CD14-positive monocyte (primary cell): Measurements from ENCODE around the gene AFF3. TPM values are rescaled to one million over a fixed set of nuclear protein-coding genes. Genes with fewer than 3 reads are reported as not detected.

Experiments
- DNase-seq, 3 donors: peaks; one replicate each; pipeline ENCODE4 v3.0.0-alpha.2; 2011 to 2022
- H2AFZ ChIP-seq: 2 replicates; pipeline ENCODE4 v1.6.0; 2012; ENCODE audit warnings: mild to moderate bottlenecking, low read depth, low read length, inconsistent platforms; ENCODE audit not compliant: insufficient read depth, poor library complexity, severe bottlenecking
- H3K27ac ChIP-seq, 2 donors: 1 replicate in 1 of 2; 2 replicates in 1 of 2; pipeline ENCODE4 v1.5.1; 2012 to 2013; ENCODE audit warnings: low read length in 2 of 2, control low read depth in 1 of 2, inconsistent platforms in 1 of 2, low read depth in 1 of 2, mild to moderate bottlenecking in 1 of 2
- H3K27me3 ChIP-seq, 2 donors: one replicate each; pipeline versions ENCODE4 v1.6.0 to v1.6.1; 2011 to 2013; ENCODE audit warnings: low read length in 2 of 2; ENCODE audit not compliant: control insufficient read depth in 2 of 2, insufficient read depth in 2 of 2
- H3K36me3 ChIP-seq, 2 donors: replicated peaks in 1 of 2; 1 replicate in 1 of 2; 2 replicates in 1 of 2; pipeline versions ENCODE4 v1.5.1 to v1.6.1; 2012 to 2013; ENCODE audit warnings: low read length in 2 of 2, control low read depth in 1 of 2, inconsistent platforms in 1 of 2, mild to moderate bottlenecking in 1 of 2; ENCODE audit not compliant: insufficient read depth in 2 of 2, control insufficient read depth in 1 of 2
- H3K4me1 ChIP-seq, 2 donors: 1 replicate in 1 of 2; 2 replicates in 1 of 2; pipeline versions ENCODE4 v1.5.1 to v1.6.1; 2012 to 2013; ENCODE audit warnings: low read length in 2 of 2, control low read depth in 1 of 2, inconsistent platforms in 1 of 2, mild to moderate bottlenecking in 1 of 2, moderate library complexity in 1 of 2; ENCODE audit not compliant: insufficient read depth in 2 of 2, control insufficient read depth in 1 of 2
- H3K4me2 ChIP-seq: replicated peaks from 2 replicates; pipeline ENCODE3; 2012; ENCODE audit warnings: low read length, moderate library complexity, mild to moderate bottlenecking; ENCODE audit not compliant: poor library complexity, severe bottlenecking; ENCODE audit errors: extremely low read depth
- H3K4me3 ChIP-seq, 3 experiments: fragments of 200-600 bp in 1 of 3; sonication (generic) in 1 of 3; replicated peaks in 1 of 3; 1 replicate in 2 of 3; 2 replicates in 1 of 3; pipeline ENCODE4 v1.5.1; 2011 to 2013; ENCODE audit warnings: low read length in 3 of 3, mild to moderate bottlenecking in 3 of 3, control low read depth in 2 of 3, low read depth in 2 of 3, inconsistent platforms in 1 of 3, moderate library complexity in 1 of 3
- H3K79me2 ChIP-seq: 2 replicates; pipeline ENCODE4 v1.6.0; 2012; ENCODE audit warnings: mild to moderate bottlenecking, control low read depth, inconsistent platforms, low read length, moderate library complexity; ENCODE audit not compliant: insufficient read depth
- H3K9ac ChIP-seq: 2 replicates; pipeline ENCODE4 v1.6.0; 2017; ENCODE audit warnings: low read length, mild to moderate bottlenecking; ENCODE audit not compliant: insufficient read depth, poor library complexity, severe bottlenecking
- H3K9me3 ChIP-seq, 2 donors: replicated peaks in 1 of 2; 1 replicate in 1 of 2; 2 replicates in 1 of 2; pipeline versions ENCODE4 v1.5.1 to v1.6.1; 2012 to 2013; ENCODE audit warnings: low read length in 2 of 2, control low read depth in 1 of 2; ENCODE audit not compliant: control insufficient read depth in 1 of 2, insufficient read depth in 1 of 2
- H4K20me1 ChIP-seq: 2 replicates; pipeline ENCODE4 v1.6.0; 2012; ENCODE audit warnings: mild to moderate bottlenecking, low read length, control low read depth, moderate library complexity; ENCODE audit not compliant: insufficient read depth
- H3K27ac Mint-ChIP-seq, 7 donors: one replicate each; pipeline ENCODE4 v1.8.0; 2020; ENCODE audit warnings: mild to moderate bottlenecking in 7 of 7, mixed read lengths in 7 of 7, moderate library complexity in 6 of 7, inconsistent platforms in 2 of 7
- H3K27me3 Mint-ChIP-seq, 3 donors: one replicate each; pipeline ENCODE4 v1.8.0; 2021 to 2022; ENCODE audit warnings: low read depth in 3 of 3, mild to moderate bottlenecking in 3 of 3, mixed read lengths in 3 of 3, moderate library complexity in 3 of 3, inconsistent platforms in 1 of 3
- H3K36me3 Mint-ChIP-seq, 2 donors: one replicate each; pipeline ENCODE4 v1.8.0; 2020; ENCODE audit warnings: mixed read lengths in 2 of 2, inconsistent platforms in 1 of 2, mild to moderate bottlenecking in 1 of 2
- H3K4me1 Mint-ChIP-seq: one replicate; pipeline ENCODE4 v1.8.0; 2020; ENCODE audit warnings: mild to moderate bottlenecking, mixed read lengths
- H3K4me3 Mint-ChIP-seq, 2 donors: one replicate each; pipeline ENCODE4 v1.8.0; 2020; ENCODE audit warnings: mild to moderate bottlenecking in 2 of 2, mixed read lengths in 2 of 2, moderate library complexity in 1 of 2
- H3K9me3 Mint-ChIP-seq, 7 donors: one replicate each; pipeline ENCODE4 v1.8.0; 2020 to 2022; ENCODE audit warnings: mixed read lengths in 7 of 7, mild to moderate bottlenecking in 6 of 7, moderate library complexity in 6 of 7, inconsistent platforms in 2 of 7
- WGBS: methylation state at CpG from one replicate; pipeline ENCODE4 v1.1.5; 2013; ENCODE audit warnings: missing lambda C conversion rate; ENCODE audit not compliant: insufficient coverage; 5-methylcytosine and 5-hydroxymethylcytosine counted together
- intact Hi-C, 2 donors: fragments of 100-400 bp; cut with micrococcal nuclease; formaldehyde crosslinking; loops; one replicate each; pipeline versions ENCODE4 v1.15.0 to v1.15.1; 2023
- polyA plus RNA-seq, 3 donors: library from polyadenylated mRNA; depleted of rRNA in 1 of 3; unstranded in 2 of 3; stranded (reverse) in 1 of 3; fragments of 300-500 nt in 2 of 3; fragments of >200 nt in 1 of 3; fragmentation: Illumina TruSeq in 2 of 3; gene quantifications; 1 replicate in 2 of 3; 2 replicates in 1 of 3; pipeline ENCODE4 v1.2.3, GENCODE V29; 2012 to 2021
- TF ChIP-seq, protein P1 (sequence below): fragments of 200-600 bp; IDR thresholded peaks from one replicate; pipeline ENCODE4 v1.8.0; 2022; ENCODE audit warnings: antibody characterized with exemption, mild to moderate bottlenecking

AFF3 gene
- polyA plus RNA-seq, 3 donors = 0.17 to 4.1 (median 0.49) TPM

- no peak overlapping the region for H3K27ac Mint-ChIP-seq
Observed at GRCh38 chr2:100070078-100070477, 72.3 kb downstream of the AFF3 start.

DNA sequence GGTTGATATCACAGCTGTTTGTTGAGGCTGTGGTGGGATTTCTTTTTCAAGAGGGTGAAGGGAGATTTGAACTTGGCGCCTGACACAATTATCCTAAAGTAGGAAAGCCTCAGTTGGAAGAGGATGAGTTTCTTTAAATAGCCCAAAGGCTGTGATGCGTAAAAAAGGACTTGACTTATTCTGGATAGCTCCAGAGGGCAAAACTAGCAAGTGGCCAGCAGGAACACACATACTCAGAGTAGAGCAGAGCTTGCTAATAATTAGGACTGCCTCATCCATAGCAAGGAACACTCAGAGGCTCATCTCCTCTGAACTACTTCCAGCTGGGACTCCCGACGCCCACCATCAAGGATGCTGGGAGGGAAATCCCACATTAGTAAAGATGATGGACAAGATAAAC, 74.0 kb downstream of the AFF3 start:
- Histone ChIP-seq H3K36me3 (no peaks in the 10 kb centered on the region), H3K79me2 (no peaks in the 10 kb centered on the region), H3K4me3 (no peak overlapping the region), H3K4me1 (peaks cover 13 to 30% of the 10 kb centered on the region in 2 donors), H4K20me1 (no peaks in the 10 kb centered on the region), H3K4me2 (no peak overlapping the region), H3K9ac (no peak overlapping the region), H3K9me3 (no peaks in the 10 kb centered on the region), H3K27me3 (no peaks in the 10 kb centered on the region), H3K27ac (no peak overlapping the region), H2AFZ (no peak overlapping the region)
- Mint-ChIP-seq H3K36me3 (peaks cover 0 to 16% of the 10 kb centered on the region in 2 donors), H3K27ac (no peak overlapping the region), H3K4me1 (peaks cover 36% of the 10 kb centered on the region), H3K9me3 (peaks cover 2 to 7% (median 4%) of the 10 kb centered on the region in 7 donors), H3K4me3 (no peak overlapping the region), H3K27me3 (no peaks in the 10 kb centered on the region)
- 100% methylated on average over 2 of the region's 4 CpGs for WGBS
- intact Hi-C loops = no loop called here
- no peak for DNase-seq
- TF ChIP-seq, protein P1, sequence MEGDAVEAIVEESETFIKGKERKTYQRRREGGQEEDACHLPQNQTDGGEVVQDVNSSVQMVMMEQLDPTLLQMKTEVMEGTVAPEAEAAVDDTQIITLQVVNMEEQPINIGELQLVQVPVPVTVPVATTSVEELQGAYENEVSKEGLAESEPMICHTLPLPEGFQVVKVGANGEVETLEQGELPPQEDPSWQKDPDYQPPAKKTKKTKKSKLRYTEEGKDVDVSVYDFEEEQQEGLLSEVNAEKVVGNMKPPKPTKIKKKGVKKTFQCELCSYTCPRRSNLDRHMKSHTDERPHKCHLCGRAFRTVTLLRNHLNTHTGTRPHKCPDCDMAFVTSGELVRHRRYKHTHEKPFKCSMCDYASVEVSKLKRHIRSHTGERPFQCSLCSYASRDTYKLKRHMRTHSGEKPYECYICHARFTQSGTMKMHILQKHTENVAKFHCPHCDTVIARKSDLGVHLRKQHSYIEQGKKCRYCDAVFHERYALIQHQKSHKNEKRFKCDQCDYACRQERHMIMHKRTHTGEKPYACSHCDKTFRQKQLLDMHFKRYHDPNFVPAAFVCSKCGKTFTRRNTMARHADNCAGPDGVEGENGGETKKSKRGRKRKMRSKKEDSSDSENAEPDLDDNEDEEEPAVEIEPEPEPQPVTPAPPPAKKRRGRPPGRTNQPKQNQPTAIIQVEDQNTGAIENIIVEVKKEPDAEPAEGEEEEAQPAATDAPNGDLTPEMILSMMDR = no peak

More at GRCh38 chr2:100070078-100070477, 72.3 kb downstream of the AFF3 start:
- Mint-ChIP-seq H3K4me3 (no peak overlapping the region), H3K36me3 (peaks cover 0 to 13% of the 10 kb centered on the region in 2 donors), H3K4me1 (peaks cover 36% of the 10 kb centered on the region), H3K27me3 (no peaks in the 10 kb centered on the region), H3K9me3 (no peaks in the 10 kb centered on the region)
- Histone ChIP-seq H3K9ac (no peak overlapping the region), H3K27me3 (no peaks in the 10 kb centered on the region), H2AFZ (no peak overlapping the region), H3K27ac (no peak overlapping the region), H3K4me3 (no peak overlapping the region), H3K9me3 (no peaks in the 10 kb centered on the region), H3K4me2 (no peak overlapping the region), H3K4me1 (peaks cover 13 to 30% of the 10 kb centered on the region in 2 donors), H3K36me3 (peaks cover 0 to 2% of the 10 kb centered on the region in 2 donors), H3K79me2 (no peaks in the 10 kb centered on the region), H4K20me1 (no peaks in the 10 kb centered on the region)
- no CpG with 5 or more reads among the region's 4 CpGs for WGBS
- intact Hi-C loops = no loop called here
- no peak for DNase-seq
- TF ChIP-seq, protein P1 = no peak
